HepG2 (cell line): ENCODE measurements around the gene LZTS2. TPM values are rescaled to one million over a fixed set of nuclear protein-coding genes. Genes with fewer than 3 reads are reported as not detected.

Source experiments
- ATF7 ChIP-seq, 2 experiments: fragments of 450-650 bp in 1 of 2; sonication (generic) in 1 of 2; formaldehyde crosslinking in 1 of 2; IDR thresholded peaks; 2 replicates each; pipeline versions ENCODE4 v1.4.0 to v1.6.1; 2016 to 2020; ENCODE audit warnings: antibody characterized with exemption in 1 of 2, mild to moderate bottlenecking in 1 of 2, missing genetic modification reagents in 1 of 2
- BRCA1 ChIP-seq: sonication (generic); formaldehyde crosslinking; IDR thresholded peaks from 2 replicates; pipeline ENCODE4 v1.4.0; 2020; ENCODE audit warnings: missing genetic modification reagents
- HCFC1 ChIP-seq: fragments of 150-350 bp; IDR thresholded peaks from 2 replicates; pipeline ENCODE4 v1.6.1; 2014; ENCODE audit warnings: low read depth, low read length
- MTA1 ChIP-seq: sonication (generic); formaldehyde crosslinking; IDR thresholded peaks from 2 replicates; pipeline ENCODE4 v1.4.0; 2020; ENCODE audit warnings: missing genetic modification reagents, mild to moderate bottlenecking, borderline replicate concordance
- NBN ChIP-seq: fragments of 450-650 bp; conservative IDR thresholded peaks from 2 replicates; pipeline ENCODE4 v1.6.1; 2017
- NFATC3 ChIP-seq: sonication (generic); formaldehyde crosslinking; IDR thresholded peaks from 2 replicates; pipeline ENCODE4 v1.5.1; 2020; ENCODE audit warnings: mild to moderate bottlenecking, missing genetic modification reagents
- NR3C1 ChIP-seq: sonication (generic); formaldehyde crosslinking; IDR thresholded peaks from 2 replicates; pipeline ENCODE4 v1.4.0; 2020; ENCODE audit warnings: missing genetic modification reagents
- PREB ChIP-seq: sonication (generic); formaldehyde crosslinking; IDR thresholded peaks from 2 replicates; pipeline ENCODE4 v1.4.0; 2020; ENCODE audit warnings: missing genetic modification reagents
- SNAPC5 ChIP-seq: sonication (generic); formaldehyde crosslinking; IDR thresholded peaks from 2 replicates; pipeline ENCODE4 v1.8.1; 2023; ENCODE audit warnings: mild to moderate bottlenecking, missing genetic modification reagents, borderline replicate concordance
- SP5 ChIP-seq: IDR thresholded peaks from 2 replicates; pipeline ENCODE4 v1.6.1; 2016; ENCODE audit warnings: low read depth, borderline replicate concordance
- U2AF2 ChIP-seq: fragments of 200-400 bp; formaldehyde crosslinking; IDR thresholded peaks from 2 replicates; pipeline ENCODE4 v1.6.1; 2017; ENCODE audit warnings: low read depth, mild to moderate bottlenecking, low read length
- ZNF251 ChIP-seq: sonication (generic); formaldehyde crosslinking; IDR thresholded peaks from 2 replicates; pipeline ENCODE4 v1.9.0; 2021; ENCODE audit warnings: mild to moderate bottlenecking, missing genetic modification reagents
- ZNF280D ChIP-seq: sonication (generic); formaldehyde crosslinking; IDR thresholded peaks from 2 replicates; pipeline ENCODE4 v1.5.1; 2020; ENCODE audit warnings: mild to moderate bottlenecking, missing genetic modification reagents
- ZNF552 ChIP-seq: sonication (generic); formaldehyde crosslinking; IDR thresholded peaks from 2 replicates; pipeline ENCODE4 v1.9.0; 2022; ENCODE audit warnings: missing genetic modification reagents, mild to moderate bottlenecking, borderline replicate concordance
- ZNF589 ChIP-seq: sonication (generic); formaldehyde crosslinking; conservative IDR thresholded peaks from 2 replicates; pipeline ENCODE4 v1.8.0; 2022; ENCODE audit warnings: mild to moderate bottlenecking, moderate library complexity, missing genetic modification reagents
- polyA plus RNA-seq, 8 experiments: library from polyadenylated mRNA; depleted of rRNA in 3 of 8; stranded (reverse) in 7 of 8; unstranded in 1 of 8; fragments of >200 nt; fragmentation: Illumina TruSeq in 4 of 8; extraction: Trizol in 4 of 8; gene quantifications; 2 replicates each; pipeline versions ENCODE4 v1.2.1 to v1.2.3, GENCODE V29; 2011 to 2016; ENCODE audit warnings: low read depth in 4 of 8, missing spikeins in 1 of 8, mixed read lengths in 1 of 8; ENCODE audit not compliant: insufficient read depth in 1 of 8
- total RNA-seq, 5 experiments: library from RNA; depleted of rRNA; stranded (reverse); fragments of >200 nt; fragmentation: Illumina TruSeq; extraction: Trizol; gene quantifications; 2 replicates each; pipeline ENCODE4 v1.2.3, GENCODE V29; 2016; ENCODE audit warnings: low read depth in 1 of 5

Gene LZTS2
- total and polyA plus RNA-seq, 2 of the 13 experiments (the other 11 are each of a cell fraction or from before 2014, with no cell fraction given), result 43.6 to 65.6 TPM

- no peak for TF ChIP-seq NR3C1 (CRISPR knock-in tag)
- TF ChIP-seq BRCA1 (CRISPR knock-in tag), result no peak
- no peak for TF ChIP-seq NBN
- no peak for TF ChIP-seq MTA1 (CRISPR knock-in tag)
- no peak for TF ChIP-seq ZNF589 (CRISPR knock-in tag)
- no peak for TF ChIP-seq PREB
- no peak for TF ChIP-seq ZNF280D
- TF ChIP-seq ZNF552 (CRISPR knock-in tag), result no peak
- no peak for TF ChIP-seq HCFC1
- TF ChIP-seq SP5 (CRISPR knock-in tag), result no peak
- TF ChIP-seq ZNF251 (CRISPR knock-in tag), result no peak
- no peak for TF ChIP-seq U2AF2
- TF ChIP-seq NFATC3, result no peak
- TF ChIP-seq ATF7 (IDR thresholded peaks at IDR 0.05), result no peak
- no peak for TF ChIP-seq ATF7 (CRISPR knock-in tag; IDR thresholded peaks at IDR 0.05)
- no peak for TF ChIP-seq SNAPC5 (CRISPR knock-in tag)
Measured at GRCh38 chr10:101014230-101014884, 14.7 kb downstream of the LZTS2 start (continued).
